ENCODE data around the gene RAB11A.

RAB11A gene

DNA sequence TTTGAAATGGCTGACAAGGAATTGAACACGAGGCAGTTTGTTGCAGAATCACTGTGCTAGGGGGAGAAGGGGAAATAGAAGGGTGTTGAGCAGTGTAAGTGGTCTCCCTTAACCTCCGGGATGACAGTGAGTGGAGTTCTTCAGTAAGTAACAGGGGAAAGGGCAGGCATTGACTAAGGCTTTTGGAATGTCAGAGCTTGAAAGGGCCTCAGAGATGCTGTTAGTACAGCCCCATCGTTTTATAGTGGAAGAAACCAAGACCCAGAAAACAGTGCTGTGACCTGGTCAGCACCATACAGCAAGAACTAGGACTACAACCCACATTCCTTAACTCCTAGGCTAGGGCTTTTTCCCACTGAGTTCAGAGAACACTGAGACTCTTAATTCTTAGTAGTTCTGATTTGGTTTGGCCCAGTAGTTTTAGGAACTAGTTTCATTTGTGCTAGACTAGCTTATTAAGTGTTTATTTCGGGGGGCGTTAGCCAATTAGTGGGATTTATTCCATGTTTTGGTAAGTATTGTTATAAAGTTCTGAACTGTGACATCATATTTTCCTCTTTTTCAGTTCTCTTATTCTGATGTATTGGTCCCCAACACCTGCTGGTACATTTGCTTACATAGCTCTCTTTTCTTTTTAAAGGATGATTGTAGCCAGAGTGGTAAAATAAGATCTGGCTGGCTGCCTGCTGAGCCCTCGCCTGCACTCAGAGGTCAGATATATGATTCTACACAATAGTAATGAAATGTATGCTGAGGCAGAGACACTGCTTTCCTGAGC, 34.2 kb downstream of the RAB11A start:
- TF ChIP-seq, protein P1, sequence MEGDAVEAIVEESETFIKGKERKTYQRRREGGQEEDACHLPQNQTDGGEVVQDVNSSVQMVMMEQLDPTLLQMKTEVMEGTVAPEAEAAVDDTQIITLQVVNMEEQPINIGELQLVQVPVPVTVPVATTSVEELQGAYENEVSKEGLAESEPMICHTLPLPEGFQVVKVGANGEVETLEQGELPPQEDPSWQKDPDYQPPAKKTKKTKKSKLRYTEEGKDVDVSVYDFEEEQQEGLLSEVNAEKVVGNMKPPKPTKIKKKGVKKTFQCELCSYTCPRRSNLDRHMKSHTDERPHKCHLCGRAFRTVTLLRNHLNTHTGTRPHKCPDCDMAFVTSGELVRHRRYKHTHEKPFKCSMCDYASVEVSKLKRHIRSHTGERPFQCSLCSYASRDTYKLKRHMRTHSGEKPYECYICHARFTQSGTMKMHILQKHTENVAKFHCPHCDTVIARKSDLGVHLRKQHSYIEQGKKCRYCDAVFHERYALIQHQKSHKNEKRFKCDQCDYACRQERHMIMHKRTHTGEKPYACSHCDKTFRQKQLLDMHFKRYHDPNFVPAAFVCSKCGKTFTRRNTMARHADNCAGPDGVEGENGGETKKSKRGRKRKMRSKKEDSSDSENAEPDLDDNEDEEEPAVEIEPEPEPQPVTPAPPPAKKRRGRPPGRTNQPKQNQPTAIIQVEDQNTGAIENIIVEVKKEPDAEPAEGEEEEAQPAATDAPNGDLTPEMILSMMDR (IDR thresholded peaks at IDR 0.05; ENCODE audit: low read depth, low read length) = no peak
- no peak overlapping the region for H3K4me3 ChIP-seq (ENCODE audit: low read depth, low read length)

DNA sequence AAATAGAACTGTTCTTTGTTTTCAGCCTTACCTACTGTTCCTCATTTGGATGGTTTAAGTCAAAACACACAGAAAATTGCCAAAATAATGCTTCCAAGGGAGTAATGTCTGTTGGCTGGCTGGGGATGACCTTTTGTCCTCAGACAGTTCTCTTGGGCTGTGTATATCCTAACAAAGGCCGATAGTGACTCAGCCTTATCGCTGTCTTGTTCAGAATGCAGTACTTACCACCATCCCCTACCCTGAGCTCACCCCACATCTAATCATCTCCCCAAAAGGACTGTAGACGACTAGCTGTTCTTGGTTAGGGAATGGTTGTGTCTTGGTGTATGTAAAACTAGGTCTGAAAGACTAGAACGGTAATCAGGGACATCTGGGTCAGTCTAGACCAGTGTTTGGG, 35.0 kb downstream of the RAB11A start:
- TF ChIP-seq, protein P1 (IDR thresholded peaks at IDR 0.05; ENCODE audit: low read depth, low read length) = no peak
- no peak overlapping the region for H3K4me3 ChIP-seq (ENCODE audit: low read depth, low read length)

DNA sequence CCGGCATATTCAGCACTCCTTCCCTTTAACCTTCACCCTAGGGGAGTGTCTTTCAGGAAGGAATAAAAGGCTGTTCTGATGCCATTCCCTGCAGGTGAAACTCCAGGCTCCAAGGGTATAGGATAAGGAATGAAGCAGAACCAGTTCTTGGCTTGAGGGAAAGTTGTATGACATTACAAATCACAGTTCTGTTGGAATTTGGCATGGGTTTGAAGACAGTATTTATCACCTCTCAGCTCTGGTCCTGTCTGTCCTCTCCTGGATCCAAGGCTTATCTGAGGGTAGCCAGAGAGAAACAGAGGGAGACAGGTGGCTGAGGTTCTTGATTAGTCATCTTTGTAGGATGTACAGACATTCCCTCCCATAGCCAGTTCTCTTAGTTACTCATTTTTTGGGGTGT, 37.1 kb downstream of the RAB11A start:
- TF ChIP-seq, protein P1 (IDR thresholded peaks at IDR 0.05; ENCODE audit: low read depth, low read length) = no peak
- H3K4me3 ChIP-seq (ENCODE audit: low read depth, low read length) = no peak overlapping the region

GRCh38 chr15:65907661-65908060, 38.4 kb downstream of the RAB11A start:
- TF ChIP-seq, protein P1 (IDR thresholded peaks at IDR 0.05; ENCODE audit: low read depth, low read length) = no peak
- H3K4me3 ChIP-seq (ENCODE audit: low read depth, low read length) = no peak overlapping the region

DNA sequence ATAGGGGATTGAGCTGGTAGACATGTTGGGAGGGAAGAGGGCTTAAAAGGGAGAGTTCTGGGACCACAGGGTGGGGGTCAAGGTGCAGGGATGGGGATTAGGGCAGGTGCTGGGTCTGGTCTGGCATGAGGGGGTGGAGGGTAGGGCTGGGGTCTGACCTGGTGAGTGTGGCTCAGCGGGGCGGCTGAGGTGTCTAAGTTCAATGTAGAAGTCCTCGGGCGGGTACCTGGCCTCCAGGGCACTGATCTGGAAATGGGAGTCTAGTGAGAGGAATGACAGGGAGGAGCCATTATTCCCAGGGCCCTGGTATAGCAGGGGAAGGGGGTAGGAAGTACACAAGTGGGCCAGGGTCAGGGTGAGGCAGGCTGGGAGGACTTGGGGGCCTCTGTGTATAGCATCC, 39.6 kb downstream of the RAB11A start:
- TF ChIP-seq, protein P1 (IDR thresholded peaks at IDR 0.05; ENCODE audit: low read depth, low read length) = no peak
- H3K4me3 ChIP-seq (ENCODE audit: low read depth, low read length) = no peak overlapping the region

DNA sequence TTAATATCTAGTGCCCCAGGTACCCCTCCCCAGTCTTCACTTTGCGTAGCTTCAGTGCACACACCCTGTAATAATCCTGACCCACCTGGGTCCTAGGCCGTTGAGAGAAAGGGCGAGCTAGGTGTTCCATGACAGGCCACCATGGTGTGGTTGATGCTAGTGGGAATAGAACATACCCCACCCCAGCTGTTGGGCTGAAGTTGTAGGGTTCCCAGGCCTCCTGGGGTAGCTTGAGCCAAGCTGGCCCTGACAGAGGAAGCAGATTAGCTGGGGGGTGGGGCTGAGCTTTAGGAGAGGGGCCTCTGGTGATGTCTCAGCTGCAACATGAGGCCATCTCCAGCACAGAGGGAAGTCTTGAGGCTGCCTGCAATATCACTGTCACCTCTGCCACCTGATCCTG, 40.5 kb downstream of the RAB11A start:
- TF ChIP-seq, protein P1 (IDR thresholded peaks at IDR 0.05; ENCODE audit: low read depth, low read length) = no peak
- H3K4me3 ChIP-seq (ENCODE audit: low read depth, low read length) = no peak overlapping the region

GRCh38 chr15:65910341-65910740, 41.0 kb downstream of the RAB11A start:
- H3K4me3 ChIP-seq (ENCODE audit: low read depth, low read length) = no peak overlapping the region
- TF ChIP-seq, protein P1 (IDR thresholded peaks at IDR 0.05; ENCODE audit: low read depth, low read length) = no peak
